Measurements from ENCODE around the gene MUL1. TPM values are rescaled to one million over a fixed set of nuclear protein-coding genes. Genes with fewer than 3 reads are reported as not detected.
"Not testable (repeated sequence)": the region's sequence is repeated elsewhere in the genome, so short reads cannot be mapped to it uniquely, and the experiment has no call there.

The MUL1 gene
- total RNA-seq, 1 donor from 2014 or later = 28.2 TPM

DNA sequence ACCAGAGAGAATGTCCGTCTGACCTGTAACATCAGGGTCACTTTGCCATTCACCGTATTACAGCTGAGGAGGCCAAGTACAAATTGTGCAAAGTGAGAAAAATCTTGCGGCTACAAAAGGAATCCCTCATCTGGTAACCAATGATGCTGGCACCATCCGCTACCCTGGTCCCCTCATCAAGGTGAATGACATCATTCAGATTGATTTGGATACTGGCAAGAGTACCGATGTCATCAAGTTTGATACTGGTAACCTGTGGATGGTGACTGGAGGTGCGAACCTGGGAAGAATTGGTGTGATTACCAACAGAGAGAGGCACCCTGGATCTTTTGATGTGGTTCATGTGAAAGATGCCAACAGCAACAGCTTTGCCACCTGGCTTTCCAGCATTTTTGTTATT lies 18.3 kb upstream of the MUL1 start:
- Mint-ChIP-seq H3K9me3 (no peaks in the 10 kb centered on the region), H3K27ac (no peak overlapping the region), H3K27me3 (ENCODE audit: low read depth) (peaks cover 63% of the 10 kb centered on the region), H3K4me3 (no peak overlapping the region), H3K4me1 (peaks cover 10% of the 10 kb centered on the region), H3K36me3 (no peaks in the 10 kb centered on the region)
- no peak for DNase-seq (ENCODE audit: low spot score in 2 of 2, unreplicated experiment in 2 of 2)
- TF ChIP-seq, protein P1, sequence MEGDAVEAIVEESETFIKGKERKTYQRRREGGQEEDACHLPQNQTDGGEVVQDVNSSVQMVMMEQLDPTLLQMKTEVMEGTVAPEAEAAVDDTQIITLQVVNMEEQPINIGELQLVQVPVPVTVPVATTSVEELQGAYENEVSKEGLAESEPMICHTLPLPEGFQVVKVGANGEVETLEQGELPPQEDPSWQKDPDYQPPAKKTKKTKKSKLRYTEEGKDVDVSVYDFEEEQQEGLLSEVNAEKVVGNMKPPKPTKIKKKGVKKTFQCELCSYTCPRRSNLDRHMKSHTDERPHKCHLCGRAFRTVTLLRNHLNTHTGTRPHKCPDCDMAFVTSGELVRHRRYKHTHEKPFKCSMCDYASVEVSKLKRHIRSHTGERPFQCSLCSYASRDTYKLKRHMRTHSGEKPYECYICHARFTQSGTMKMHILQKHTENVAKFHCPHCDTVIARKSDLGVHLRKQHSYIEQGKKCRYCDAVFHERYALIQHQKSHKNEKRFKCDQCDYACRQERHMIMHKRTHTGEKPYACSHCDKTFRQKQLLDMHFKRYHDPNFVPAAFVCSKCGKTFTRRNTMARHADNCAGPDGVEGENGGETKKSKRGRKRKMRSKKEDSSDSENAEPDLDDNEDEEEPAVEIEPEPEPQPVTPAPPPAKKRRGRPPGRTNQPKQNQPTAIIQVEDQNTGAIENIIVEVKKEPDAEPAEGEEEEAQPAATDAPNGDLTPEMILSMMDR (IDR thresholded peaks at IDR 0.05; ENCODE audit: unreplicated experiment) = no peak

DNA sequence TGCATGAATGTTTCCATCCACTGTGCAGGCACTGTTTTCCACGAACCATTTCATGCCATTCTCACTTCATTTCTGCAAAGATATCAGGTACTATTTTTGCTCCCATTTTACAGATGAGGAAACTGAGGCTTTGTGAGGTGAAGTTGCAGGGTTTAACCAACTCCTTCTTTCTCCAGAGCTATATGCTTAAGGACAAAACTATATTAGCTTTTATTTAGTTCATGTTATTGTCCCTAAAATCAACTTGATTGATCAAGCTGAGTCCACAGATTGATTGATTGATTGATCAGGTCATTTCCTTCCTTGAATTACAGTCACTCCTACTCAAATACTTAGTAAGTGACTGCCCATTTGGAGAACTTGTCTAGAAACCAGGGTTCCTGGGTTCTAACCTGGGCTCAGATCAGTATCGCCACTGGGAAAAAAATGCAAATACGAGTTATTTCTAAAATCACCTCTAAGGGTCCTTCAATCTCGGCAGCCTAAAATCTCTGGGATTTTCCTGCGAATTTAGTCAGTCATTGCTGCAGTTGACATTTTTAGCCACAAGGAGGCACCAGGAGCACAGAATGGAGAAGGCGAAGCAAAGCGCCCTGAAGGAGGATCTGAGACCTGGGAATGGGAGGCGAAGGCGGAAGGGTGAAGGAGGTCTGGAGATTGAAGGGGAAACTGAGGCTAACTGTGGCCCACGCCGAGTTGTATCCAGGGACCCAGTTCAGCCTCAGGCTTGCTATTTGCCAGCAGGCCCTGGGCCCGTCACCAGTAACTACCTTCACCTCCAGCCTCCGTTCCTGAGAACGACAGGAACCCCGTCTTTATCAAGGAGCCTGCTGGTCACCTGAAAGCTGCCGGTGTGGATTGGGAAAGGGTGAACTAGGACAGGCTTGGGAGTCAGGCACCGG lies 14.3 kb upstream of the MUL1 start:
- peak; percentile 64 to 88 for DNase-seq (ENCODE audit: low spot score in 2 of 2, unreplicated experiment in 2 of 2)
- TF ChIP-seq, protein P1 (IDR thresholded peaks at IDR 0.05; ENCODE audit: unreplicated experiment) = peak; percentile 89
- Mint-ChIP-seq H3K4me3 (no peak overlapping the region), H3K27ac (no peak overlapping the region), H3K27me3 (ENCODE audit: low read depth) (peaks cover 56% of the 10 kb centered on the region), H3K9me3 (no peaks in the 10 kb centered on the region), H3K4me1 (no peaks in the 10 kb centered on the region), H3K36me3 (no peaks in the 10 kb centered on the region)

DNA sequence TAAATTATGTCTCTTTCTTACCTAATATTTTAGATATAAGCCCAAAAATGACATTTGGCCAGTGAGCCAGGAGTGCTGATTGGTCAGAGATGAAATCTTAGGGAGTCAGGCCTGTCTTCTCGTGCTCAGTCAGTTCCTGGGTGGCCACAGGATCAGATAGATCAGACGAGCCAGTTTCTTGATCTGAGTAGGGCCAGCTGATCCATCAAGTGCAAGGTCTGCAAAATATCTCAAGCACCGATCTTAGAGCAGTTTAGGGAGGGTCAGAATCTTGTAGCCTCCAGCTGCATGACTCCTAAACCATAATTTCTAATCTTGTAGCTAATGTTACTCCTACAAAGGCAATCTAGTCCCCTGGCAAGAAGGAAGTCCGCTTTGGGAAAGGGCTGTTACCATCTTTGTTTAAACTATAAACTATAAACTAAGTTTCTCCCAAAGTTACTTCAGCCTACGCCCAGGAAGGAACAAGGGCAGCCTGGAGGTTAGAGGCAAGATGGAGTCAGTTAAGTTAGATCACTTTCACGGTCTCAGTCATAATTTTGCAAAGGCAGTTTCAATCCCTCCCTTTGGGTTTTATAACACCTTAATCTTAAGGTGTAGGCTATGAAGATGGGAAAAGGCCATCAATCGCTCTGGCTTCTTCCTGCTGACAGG lies 11.8 kb upstream of the MUL1 start:
- not testable (repeated sequence) for H3K4me3 Mint-ChIP-seq; H3K9me3 Mint-ChIP-seq; H3K4me1 Mint-ChIP-seq; H3K36me3 Mint-ChIP-seq; H3K27ac Mint-ChIP-seq; DNase-seq (ENCODE audit: low spot score in 2 of 2, unreplicated experiment in 2 of 2)
- peaks cover 51% of the 10 kb centered on the region for H3K27me3 Mint-ChIP-seq (ENCODE audit: low read depth)

DNA sequence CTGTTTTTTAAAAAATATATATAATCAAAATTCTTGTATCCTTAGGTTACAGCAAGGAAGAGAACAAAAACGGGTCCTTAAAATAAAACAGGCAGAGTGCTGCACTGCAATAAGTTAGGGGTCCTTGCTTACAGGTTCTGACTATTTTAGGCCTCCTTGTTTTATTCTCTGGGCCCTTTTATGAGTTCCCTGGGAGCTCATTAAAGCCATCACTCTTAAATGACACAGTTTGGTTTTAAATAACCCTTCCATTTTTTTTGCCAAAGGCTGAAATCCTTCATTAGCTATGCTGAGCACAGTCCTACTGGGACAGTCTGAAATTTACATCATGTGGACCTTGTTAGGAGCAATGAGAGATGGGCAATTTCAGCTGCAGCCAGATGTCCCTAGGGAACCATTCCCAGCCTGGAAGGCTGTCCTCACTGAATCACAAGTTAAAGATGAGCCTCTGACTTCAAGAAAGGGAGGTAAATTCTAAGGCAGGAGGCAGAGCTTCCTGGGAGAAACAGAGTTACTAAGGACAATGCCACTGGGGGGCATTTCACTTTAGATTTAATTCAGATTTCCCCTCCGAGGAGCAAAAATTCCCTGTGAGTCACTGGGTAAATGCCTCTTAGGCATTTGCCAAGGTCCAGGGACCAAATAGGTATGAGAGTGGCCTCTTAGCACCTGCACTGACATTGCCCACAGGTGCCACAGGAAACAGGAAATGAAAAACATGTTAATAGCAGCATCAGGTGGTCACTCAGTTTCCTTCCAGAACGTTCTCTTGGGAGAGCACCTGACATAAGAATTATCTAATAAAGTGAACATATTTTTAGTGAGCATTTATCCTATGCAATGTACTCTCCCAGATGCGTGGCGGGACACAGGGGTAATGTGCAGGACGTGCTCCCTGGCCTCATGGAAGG lies 3.8 kb upstream of the MUL1 start:
- Mint-ChIP-seq H3K9me3 (no peaks in the 10 kb centered on the region), H3K27me3 (ENCODE audit: low read depth) (peaks cover 53% of the 10 kb centered on the region), H3K4me1 (peaks cover 7% of the 10 kb centered on the region), H3K4me3 (no peak overlapping the region), H3K27ac (no peak overlapping the region), H3K36me3 (no peaks in the 10 kb centered on the region)
- DNase-seq (ENCODE audit: low spot score in 2 of 2, unreplicated experiment in 2 of 2) = no peak
- TF ChIP-seq, protein P1 (IDR thresholded peaks at IDR 0.05; ENCODE audit: unreplicated experiment) = no peak

DNA sequence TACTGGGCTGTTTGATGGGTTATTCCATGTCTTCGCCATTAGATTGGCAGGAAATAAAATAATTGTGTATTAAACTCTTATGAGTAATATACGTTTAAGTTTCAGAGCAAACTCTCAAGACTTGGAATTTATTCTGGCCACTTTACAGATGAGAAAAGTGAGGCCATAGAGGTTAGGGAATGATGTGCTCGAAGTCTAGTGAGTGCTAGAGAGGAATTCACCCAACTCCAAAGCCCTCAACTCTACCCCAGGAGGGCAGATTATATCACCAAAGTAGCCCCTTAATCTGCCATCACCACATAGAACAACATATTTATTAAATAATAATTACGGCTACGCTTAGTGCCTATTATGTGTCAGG lies 440 bp upstream of the MUL1 start:
- peaks cover 7% of the 10 kb centered on the region for H3K4me1 Mint-ChIP-seq
- peaks cover 28% of the 10 kb centered on the region for H3K27me3 Mint-ChIP-seq (ENCODE audit: low read depth)
- H3K36me3 Mint-ChIP-seq = no peaks in the 10 kb centered on the region
- DNase-seq (ENCODE audit: low spot score in 2 of 2, unreplicated experiment in 2 of 2) = no peak
- no peaks in the 10 kb centered on the region for H3K9me3 Mint-ChIP-seq
- H3K4me3 Mint-ChIP-seq = peak overlapping the region; percentile 91
- TF ChIP-seq, protein P1 (IDR thresholded peaks at IDR 0.05; ENCODE audit: unreplicated experiment) = no peak
- H3K27ac Mint-ChIP-seq = peak overlapping the region; percentile 92
